Ascending aorta (tissue), 2 donors: ENCODE data around the gene UBE2G1. TPM values are rescaled to one million over a fixed set of nuclear protein-coding genes. Genes with fewer than 3 reads are reported as not detected.
A peak's percentile ranks its signal among the peaks of the same experiment; 100 is the strongest.

Source experiments
- DNase-seq, 2 donors: peaks; one replicate each; pipeline ENCODE4 v3.0.0-alpha.2; 2019; ENCODE audit warnings: low spot score in 2 of 2
- H3K27ac ChIP-seq, 2 donors: fragments of 200-600 bp; sonication (generic); one replicate each; pipeline ENCODE4 v1.5.1; 2016 to 2017; ENCODE audit warnings: mild to moderate bottlenecking in 1 of 2
- H3K27me3 ChIP-seq: fragments of 200-600 bp; sonication (generic); one replicate; pipeline ENCODE4 v1.5.1; 2017
- H3K36me3 ChIP-seq, 2 donors: fragments of 200-600 bp; sonication (generic); one replicate each; pipeline ENCODE4 v1.5.1; 2016
- H3K4me1 ChIP-seq, 2 donors: fragments of 200-600 bp; sonication (generic); one replicate each; pipeline ENCODE4 v1.5.1; 2016 to 2017; ENCODE audit warnings: mild to moderate bottlenecking in 1 of 2
- H3K4me3 ChIP-seq, 2 donors: fragments of 200-600 bp; sonication (generic); one replicate each; pipeline ENCODE4 v1.5.1; 2016 to 2017; ENCODE audit warnings: mild to moderate bottlenecking in 1 of 2
- H3K9me3 ChIP-seq, 2 donors: fragments of 200-600 bp; sonication (generic); one replicate each; pipeline ENCODE4 v1.5.1; 2016
- intact Hi-C: fragments of 100-400 bp; cut with DNase I; formaldehyde crosslinking; loops from one replicate; pipeline ENCODE4 v1.15.1; 2023
- total RNA-seq: library from RNA; depleted of rRNA; stranded (reverse); fragments of >200 nt; gene quantifications from one replicate; pipeline ENCODE4 v1.1.0, GENCODE V29; 2016
- TF ChIP-seq, protein P1 (sequence below), 3 experiments: fragments of 200-600 bp in 2 of 3; fragments of 450-650 bp in 1 of 3; sonication (generic) in 2 of 3; IDR thresholded peaks; one replicate each; pipeline ENCODE4 v1.5.1; 2016 to 2019; ENCODE audit warnings: antibody characterized with exemption in 3 of 3, mild to moderate bottlenecking in 1 of 3, moderate library complexity in 1 of 3

The UBE2G1 gene, protein sequence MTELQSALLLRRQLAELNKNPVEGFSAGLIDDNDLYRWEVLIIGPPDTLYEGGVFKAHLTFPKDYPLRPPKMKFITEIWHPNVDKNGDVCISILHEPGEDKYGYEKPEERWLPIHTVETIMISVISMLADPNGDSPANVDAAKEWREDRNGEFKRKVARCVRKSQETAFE
- total RNA-seq: 27.9 TPM

DNA sequence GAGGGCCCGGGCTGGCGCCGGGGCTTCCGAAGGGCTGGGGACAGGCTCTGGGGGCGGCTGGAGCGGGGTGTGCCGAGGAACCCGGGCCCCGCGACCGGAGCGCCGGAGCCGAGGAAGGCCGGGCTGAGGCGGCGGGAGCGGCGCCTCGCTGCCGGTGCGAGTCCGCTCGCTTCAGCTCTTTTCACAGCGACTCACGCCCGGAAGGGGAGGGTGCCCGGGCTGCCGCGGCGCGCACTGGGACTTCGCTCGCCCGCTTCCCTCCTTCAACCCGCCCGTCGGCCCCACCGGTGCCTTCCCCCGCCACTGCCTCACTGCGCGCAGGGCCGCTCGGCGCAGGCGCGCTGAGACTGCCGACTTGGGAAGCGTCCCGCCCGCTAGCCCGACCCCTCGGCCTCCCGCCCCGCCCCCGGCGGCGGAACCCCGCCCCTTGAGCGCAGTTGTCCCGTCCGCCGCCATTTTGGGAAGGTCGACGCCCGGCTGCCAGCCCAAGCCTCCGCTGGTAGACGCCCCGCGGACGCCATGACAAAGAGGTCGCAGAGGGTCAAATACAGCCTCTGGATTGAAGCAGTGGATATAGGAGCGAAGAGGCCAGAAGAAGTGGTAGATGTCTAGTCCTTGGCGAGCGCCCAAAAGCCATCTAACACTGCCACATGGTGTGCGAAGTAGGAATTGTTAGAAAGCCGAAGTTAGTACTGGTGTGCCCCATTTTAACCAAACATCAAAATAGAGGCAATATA is at the start of gene UBE2G1:
Gene UBE2G1, minus strand, starts transcription at position 349 of the 737 bp plus-strand sequence. CDS start 359 bp downstream, outside the sequence.
- peak within 1 kb of the TSS; percentile 93 to 98 for H3K27ac ChIP-seq
- H3K4me1 ChIP-seq: peaks cover 6 to 18% of the 10 kb centered on the region in 2 donors
- H3K36me3 ChIP-seq: no peaks in the 10 kb centered on the region
- peak; percentile 87 to 99 for DNase-seq
- no peaks in the 10 kb centered on the region for H3K9me3 ChIP-seq
- TF ChIP-seq, protein P1, sequence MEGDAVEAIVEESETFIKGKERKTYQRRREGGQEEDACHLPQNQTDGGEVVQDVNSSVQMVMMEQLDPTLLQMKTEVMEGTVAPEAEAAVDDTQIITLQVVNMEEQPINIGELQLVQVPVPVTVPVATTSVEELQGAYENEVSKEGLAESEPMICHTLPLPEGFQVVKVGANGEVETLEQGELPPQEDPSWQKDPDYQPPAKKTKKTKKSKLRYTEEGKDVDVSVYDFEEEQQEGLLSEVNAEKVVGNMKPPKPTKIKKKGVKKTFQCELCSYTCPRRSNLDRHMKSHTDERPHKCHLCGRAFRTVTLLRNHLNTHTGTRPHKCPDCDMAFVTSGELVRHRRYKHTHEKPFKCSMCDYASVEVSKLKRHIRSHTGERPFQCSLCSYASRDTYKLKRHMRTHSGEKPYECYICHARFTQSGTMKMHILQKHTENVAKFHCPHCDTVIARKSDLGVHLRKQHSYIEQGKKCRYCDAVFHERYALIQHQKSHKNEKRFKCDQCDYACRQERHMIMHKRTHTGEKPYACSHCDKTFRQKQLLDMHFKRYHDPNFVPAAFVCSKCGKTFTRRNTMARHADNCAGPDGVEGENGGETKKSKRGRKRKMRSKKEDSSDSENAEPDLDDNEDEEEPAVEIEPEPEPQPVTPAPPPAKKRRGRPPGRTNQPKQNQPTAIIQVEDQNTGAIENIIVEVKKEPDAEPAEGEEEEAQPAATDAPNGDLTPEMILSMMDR (IDR thresholded peaks at IDR 0.05): peak; percentile 8 to 36 (median 21)
- intact Hi-C loops: loop anchor here (2.0 to 5.0 kb wide), 5 partner anchors 104 to 224 kb away; partner anchors contain the start of genes ANKFY1, CYB5D2, SPNS2 and ZZEF1
- H3K27me3 ChIP-seq: no peaks in the 10 kb centered on the region
- H3K4me3 ChIP-seq: peak within 1 kb of the TSS; percentile 86 to 93

DNA sequence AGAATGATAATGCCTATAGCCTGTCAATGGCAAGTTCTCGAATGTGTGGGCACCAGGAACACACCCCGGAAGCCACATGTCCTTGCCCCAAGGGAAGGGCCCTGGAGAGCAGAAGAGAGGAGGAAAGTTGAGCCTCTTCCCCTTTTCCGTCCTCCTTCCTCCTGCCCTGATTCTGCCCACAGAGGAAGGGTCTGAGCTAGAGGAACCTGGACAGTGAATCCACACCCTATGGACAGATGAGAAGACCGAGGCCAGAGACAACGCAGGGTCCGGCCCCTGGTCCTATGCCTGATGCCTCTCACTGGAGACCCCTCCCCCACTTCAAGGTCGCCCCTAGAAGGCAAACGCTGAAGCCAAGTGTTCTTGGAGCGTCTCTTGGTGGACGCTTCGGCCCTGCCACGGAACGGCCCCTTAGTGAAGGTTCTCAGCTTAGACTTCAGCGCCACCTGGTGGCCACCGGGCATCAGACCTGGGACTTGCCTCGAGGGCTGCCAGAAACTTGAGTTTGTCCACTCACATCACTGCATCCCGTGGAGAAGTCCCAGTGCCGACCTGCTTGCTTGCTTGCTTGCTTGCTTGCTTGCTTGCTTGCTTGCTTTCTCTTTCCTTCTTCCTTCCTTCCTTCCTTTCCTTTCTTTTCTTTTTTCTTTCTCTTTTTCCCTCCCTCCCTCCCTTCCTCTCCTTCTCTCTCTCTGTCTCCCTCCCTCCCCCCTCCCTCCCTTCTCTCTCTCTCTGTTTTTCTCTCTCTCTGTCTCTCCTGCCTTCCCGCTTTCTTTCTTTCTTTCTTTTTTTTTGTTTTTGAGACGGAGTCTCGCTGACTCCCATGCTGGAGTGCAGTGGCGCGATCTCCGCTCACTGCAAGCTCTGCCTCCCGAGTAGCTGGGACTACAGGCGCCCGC is 46.7 kb upstream of the UBE2G1 start:
- Histone ChIP-seq H3K36me3 (no peaks in the 10 kb centered on the region), H3K27ac (no peak overlapping the region), H3K4me1 (peaks cover 0 to 4% of the 10 kb centered on the region in 2 donors), H3K27me3 (no peaks in the 10 kb centered on the region), H3K4me3 (no peak overlapping the region), H3K9me3 (no peaks in the 10 kb centered on the region)
- peak; percentile 42 to 96 for DNase-seq
- intact Hi-C loops: loop anchor here (1.0 to 5.0 kb wide), 3 partner anchors 111 to 216 kb away; no protein-coding TSS in a partner anchor
- TF ChIP-seq, protein P1 (IDR thresholded peaks at IDR 0.05): peak; percentile 89 to 94 (median 89)

DNA sequence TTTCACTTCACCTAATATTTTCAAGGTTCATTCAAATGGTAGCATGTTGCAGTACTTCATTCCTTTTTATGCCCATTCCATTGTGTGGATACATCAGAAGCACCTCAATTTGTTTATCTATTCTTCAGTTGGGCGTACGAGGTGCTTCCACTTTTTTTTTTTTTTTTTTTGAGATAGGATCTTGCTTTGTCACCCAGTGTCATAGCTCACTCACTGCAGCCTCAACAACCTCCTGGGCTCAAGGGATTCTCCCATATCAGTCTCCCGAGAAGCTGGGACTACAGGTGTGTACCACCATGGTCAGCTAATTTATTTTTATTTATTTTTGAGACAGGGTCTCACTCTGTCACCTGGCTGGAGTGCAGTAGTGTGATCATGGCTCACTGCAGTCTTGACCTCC is 44.7 kb upstream of the UBE2G1 start:
- no peaks in the 10 kb centered on the region for H3K36me3 ChIP-seq
- H3K27ac ChIP-seq: no peak overlapping the region
- intact Hi-C loops: loop anchor here (5.0 kb wide), 2 partner anchors 109 to 214 kb away; no protein-coding TSS in a partner anchor
- H3K4me1 ChIP-seq: peaks cover 0 to 4% of the 10 kb centered on the region in 2 donors
- H3K9me3 ChIP-seq: no peaks in the 10 kb centered on the region
- H3K27me3 ChIP-seq: no peaks in the 10 kb centered on the region
- DNase-seq: no peak
- H3K4me3 ChIP-seq: no peak overlapping the region
- TF ChIP-seq, protein P1 (IDR thresholded peaks at IDR 0.05): no peak

DNA sequence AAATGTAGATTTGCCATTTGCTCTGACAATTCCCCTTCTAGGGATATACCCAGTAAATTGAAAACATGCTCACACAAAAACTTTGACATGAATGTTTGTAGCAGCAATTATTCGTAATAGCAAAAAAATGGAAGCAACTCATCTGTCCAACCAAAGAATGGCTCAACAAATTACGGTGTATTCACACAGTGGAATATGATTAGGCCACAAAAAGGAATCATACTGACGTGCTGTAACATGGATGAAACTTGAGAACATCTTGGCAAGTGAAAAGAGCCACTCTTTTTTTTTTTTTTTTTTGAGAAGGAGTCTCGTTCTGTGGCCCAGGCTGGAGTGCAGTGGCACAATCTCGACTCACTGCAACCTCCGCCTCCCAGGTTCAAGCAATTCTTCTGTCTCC is 43.2 kb upstream of the UBE2G1 start:
- intact Hi-C loops: loop anchor here (5.0 kb wide), 2 partner anchors 107 to 212 kb away; no protein-coding TSS in a partner anchor
- Histone ChIP-seq H3K27ac (no peak overlapping the region), H3K4me1 (peaks cover 0 to 4% of the 10 kb centered on the region in 2 donors), H3K4me3 (no peak overlapping the region), H3K36me3 (no peaks in the 10 kb centered on the region), H3K27me3 (no peaks in the 10 kb centered on the region), H3K9me3 (no peaks in the 10 kb centered on the region)
- TF ChIP-seq, protein P1 (IDR thresholded peaks at IDR 0.05): no peak
- no peak for DNase-seq

DNA sequence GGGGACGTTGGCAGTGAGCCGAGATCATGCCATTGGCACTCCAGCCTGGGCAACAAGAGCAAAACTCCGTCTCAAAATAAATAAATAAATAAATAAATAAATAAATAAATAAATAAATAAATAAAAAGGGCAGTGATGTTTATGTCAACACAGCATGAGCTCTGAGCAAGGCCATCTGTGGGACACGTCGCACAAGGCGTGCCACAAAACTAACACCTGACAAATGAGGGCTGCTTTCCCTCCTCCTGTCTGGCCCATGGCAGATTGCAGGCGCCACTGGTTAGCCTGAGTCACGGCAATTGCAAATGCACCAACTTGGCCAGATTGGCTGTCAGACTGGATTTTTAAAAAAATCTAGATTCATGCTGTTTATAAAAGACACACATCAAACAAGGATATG is 41.4 kb upstream of the UBE2G1 start:
- TF ChIP-seq, protein P1 (IDR thresholded peaks at IDR 0.05): no peak
- no peaks in the 10 kb centered on the region for H3K27me3 ChIP-seq
- intact Hi-C loops: no loop called here
- H3K36me3 ChIP-seq: no peaks in the 10 kb centered on the region
- DNase-seq: no peak
- H3K4me3 ChIP-seq: no peak overlapping the region
- H3K27ac ChIP-seq: no peak overlapping the region
- H3K4me1 ChIP-seq: peaks cover 0 to 2% of the 10 kb centered on the region in 2 donors
- no peaks in the 10 kb centered on the region for H3K9me3 ChIP-seq
